IMR-90 (cell line): ENCODE measurements around the gene PACSIN2. TPM values are rescaled to one million over a fixed set of nuclear protein-coding genes. Genes with fewer than 3 reads are reported as not detected.

ENCODE experiments used
- ATAC-seq: fragments of 200-7000 bp; cut with Tn5 transposase; 2 replicates; pipeline ENCODE4 v1.9.1; 2020; ENCODE audit warnings: low read depth, mild to moderate bottlenecking, moderate library complexity
- BruUV-seq: library from RNA; stranded (reverse); fragments of 400-500 nt; replicated peaks from 2 replicates; lab custom pipeline; 2021; lab: Mats Ljungman, UMichigan
- CTCF ChIA-PET: fragments of 300-600 bp; formaldehyde crosslinking; extraction: SDS; loops from one replicate; lab custom pipeline; 2021; ENCODE audit warnings: antibody characterized with exemption; lab: Yijun Ruan, JAX
- POLR2A ChIA-PET: fragments of 300-600 bp; sonication (Branson Sonifier 250); formaldehyde crosslinking; loops from one replicate; lab custom pipeline; 2022; ENCODE audit warnings: antibody characterized with exemption; ENCODE audit not compliant: unreplicated experiment; lab: Charles Lee
- DNase-seq: peaks from one replicate; pipeline ENCODE4 v3.0.0; 2013
- H2AFZ ChIP-seq: replicated peaks from 2 replicates; pipeline ENCODE3; 2013; ENCODE audit warnings: low read length, mild to moderate bottlenecking; ENCODE audit not compliant: poor library complexity
- H2AK5ac ChIP-seq: 2 replicates; pipeline ENCODE4 v1.6.1; 2013; ENCODE audit warnings: low read depth, low read length, inconsistent platforms
- H2AK9ac ChIP-seq: replicated peaks from 2 replicates; pipeline ENCODE3; 2013; ENCODE audit warnings: mild to moderate bottlenecking, low read depth, low read length, moderate library complexity; ENCODE audit not compliant: poor library complexity
- H2BK120ac ChIP-seq: 2 replicates; pipeline ENCODE4 v1.6.1; 2013; ENCODE audit warnings: low read depth, low read length, inconsistent platforms
- H2BK15ac ChIP-seq: 3 replicates; pipeline ENCODE4 v1.6.1; 2013; ENCODE audit warnings: low read depth, low read length, inconsistent platforms
- H2BK20ac ChIP-seq: 2 replicates; pipeline ENCODE4 v1.6.1; 2013; ENCODE audit warnings: low read depth, mild to moderate bottlenecking, inconsistent platforms, low read length, moderate library complexity
- H2BK5ac ChIP-seq: 2 replicates; pipeline ENCODE4 v1.6.1; 2013; ENCODE audit warnings: mild to moderate bottlenecking, low read depth, low read length, inconsistent platforms; ENCODE audit not compliant: poor library complexity, severe bottlenecking
- H3K14ac ChIP-seq: replicated peaks from 2 replicates; pipeline ENCODE4 v1.6.1; 2013; ENCODE audit warnings: low read depth, low read length, inconsistent platforms
- H3K18ac ChIP-seq: 2 replicates; pipeline ENCODE4 v1.6.1; 2013; ENCODE audit warnings: low read depth, low read length, control low read depth
- H3K23ac ChIP-seq: 2 replicates; pipeline ENCODE4 v1.6.1; 2013; ENCODE audit warnings: low read depth, low read length, inconsistent platforms
- H3K27ac ChIP-seq: 2 replicates; pipeline ENCODE4 v1.5.1; 2013; ENCODE audit warnings: mild to moderate bottlenecking, control low read depth, low read length; ENCODE audit not compliant: insufficient read depth
- H3K27me3 ChIP-seq: 2 replicates; pipeline ENCODE4 v1.6.1; 2013; ENCODE audit warnings: low read length; ENCODE audit not compliant: control insufficient read depth, insufficient read depth
- H3K36me3 ChIP-seq: 2 replicates; pipeline ENCODE4 v1.6.1; 2013; ENCODE audit warnings: low read length, mixed read lengths; ENCODE audit not compliant: control insufficient read depth, insufficient read depth
- H3K4ac ChIP-seq: 2 replicates; pipeline ENCODE4 v1.6.1; 2013; ENCODE audit warnings: low read depth, low read length, inconsistent platforms
- H3K4me1 ChIP-seq: 2 replicates; pipeline ENCODE4 v1.6.1; 2013; ENCODE audit warnings: low read length, mixed read lengths; ENCODE audit not compliant: control insufficient read depth, insufficient read depth
- H3K4me2 ChIP-seq: 2 replicates; pipeline ENCODE4 v1.6.1; 2013; ENCODE audit warnings: low read depth, mild to moderate bottlenecking, control low read depth, low read length, moderate library complexity
- H3K4me3 ChIP-seq: 2 replicates; pipeline ENCODE4 v1.5.1; 2013; ENCODE audit warnings: low read depth, mild to moderate bottlenecking, control low read depth, low read length, moderate library complexity; ENCODE audit not compliant: insufficient read depth
- H3K56ac ChIP-seq: 2 replicates; pipeline ENCODE4 v1.6.1; 2013; ENCODE audit warnings: low read length, inconsistent platforms; ENCODE audit not compliant: insufficient read depth; ENCODE audit errors: extremely low read depth
- H3K79me1 ChIP-seq, 2 experiments: 2 replicates each; pipeline ENCODE4 v1.6.1; 2013; ENCODE audit warnings: low read length in 2 of 2, inconsistent platforms in 1 of 2, low read depth in 1 of 2
- H3K9ac ChIP-seq: 2 replicates; pipeline ENCODE4 v1.6.1; 2013; ENCODE audit warnings: low read depth, low read length, control low read depth
- H3K9me1 ChIP-seq: 2 replicates; pipeline ENCODE4 v1.6.1; 2013; ENCODE audit warnings: low read length, inconsistent platforms; ENCODE audit not compliant: insufficient read depth
- H3K9me3 ChIP-seq: 2 replicates; pipeline ENCODE4 v1.6.1; 2013; ENCODE audit warnings: low read length; ENCODE audit not compliant: control insufficient read depth, insufficient read depth
- H4K20me1 ChIP-seq: 2 replicates; pipeline ENCODE4 v1.6.1; 2013; ENCODE audit warnings: low read length, inconsistent platforms; ENCODE audit not compliant: insufficient read depth
- H4K5ac ChIP-seq: 2 replicates; pipeline ENCODE4 v1.6.1; 2013; ENCODE audit warnings: mild to moderate bottlenecking, low read depth, low read length, control low read depth
- H4K8ac ChIP-seq, 2 experiments: 2 replicates each; pipeline ENCODE4 v1.6.1; 2013; ENCODE audit warnings: low read depth in 2 of 2, low read length in 2 of 2, control low read depth in 1 of 2, inconsistent platforms in 1 of 2
- H4K91ac ChIP-seq: 2 replicates; pipeline ENCODE4 v1.6.1; 2013; ENCODE audit warnings: low read depth, low read length, inconsistent platforms; ENCODE audit not compliant: insufficient read depth
- CHD1 ChIP-seq: IDR thresholded peaks from 2 replicates; pipeline ENCODE4 v1.6.1; 2012; ENCODE audit warnings: low read depth, low read length, improper control_type of control experiment
- ELK1 ChIP-seq: fragments of 150-350 bp; IDR thresholded peaks from 2 replicates; pipeline ENCODE4 v1.6.1; 2016; ENCODE audit warnings: low read depth, mild to moderate bottlenecking, low read length, moderate library complexity, borderline replicate concordance
- MXI1 ChIP-seq: IDR thresholded peaks from 2 replicates; pipeline ENCODE4 v1.6.1; 2012; ENCODE audit warnings: low read depth, mild to moderate bottlenecking, low read length, moderate library complexity, borderline replicate concordance
- RFX5 ChIP-seq: IDR thresholded peaks from 2 replicates; pipeline ENCODE4 v1.8.0; 2012; ENCODE audit warnings: low read depth, mild to moderate bottlenecking, low read length, moderate library complexity
- USF2 ChIP-seq: fragments of 150-350 bp; IDR thresholded peaks from 2 replicates; pipeline ENCODE4 v1.6.1; 2017; ENCODE audit warnings: mild to moderate bottlenecking, antibody characterized with exemption, low read length, low read depth
- WGBS, 2 experiments: methylation state at CpG; one replicate each; pipeline versions ENCODE4 v1.1.5 to v1.1.7; 2013; ENCODE audit warnings: missing lambda C conversion rate in 2 of 2; ENCODE audit not compliant: insufficient read length in 1 of 2; ENCODE audit errors: extremely low coverage in 2 of 2; 5-methylcytosine and 5-hydroxymethylcytosine counted together
- dilution Hi-C: fragments of 300-500 bp; cut with HindIII; formaldehyde crosslinking; loops from one replicate; pipeline ENCODE4 v1.14.3; 2018; ENCODE audit warnings: low sequenced_read_pairs; ENCODE audit not compliant: unreplicated experiment
- in situ Hi-C: fragments of 300-500 bp; cut with MboI; formaldehyde crosslinking; loops from 3 replicates; pipeline ENCODE4 v1.14.3; 2019; ENCODE audit warnings: low sequenced_read_pairs, inconsistent platforms, mixed read lengths
- intact Hi-C: fragments of 100-400 bp; cut with micrococcal nuclease; formaldehyde crosslinking; loops from 2 replicates; pipeline ENCODE4 v1.10.0; 2022
- polyA plus RNA-seq, 3 experiments: library from polyadenylated mRNA; depleted of rRNA; stranded (reverse); fragments of >200 nt; gene quantifications; 2 replicates each; pipeline ENCODE4 v1.2.3, GENCODE V29; 2012; ENCODE audit warnings: low replicate concordance in 1 of 3
- total RNA-seq: library from RNA; depleted of rRNA; stranded (reverse); fragments of >200 nt; gene quantifications from 2 replicates; pipeline ENCODE4 v1.2.3, GENCODE V29; 2012

Gene PACSIN2
- total and polyA plus RNA-seq, 2 of the 4 experiments (the other 2 are of a cell fraction) = 85.0 to 118 TPM

DNA sequence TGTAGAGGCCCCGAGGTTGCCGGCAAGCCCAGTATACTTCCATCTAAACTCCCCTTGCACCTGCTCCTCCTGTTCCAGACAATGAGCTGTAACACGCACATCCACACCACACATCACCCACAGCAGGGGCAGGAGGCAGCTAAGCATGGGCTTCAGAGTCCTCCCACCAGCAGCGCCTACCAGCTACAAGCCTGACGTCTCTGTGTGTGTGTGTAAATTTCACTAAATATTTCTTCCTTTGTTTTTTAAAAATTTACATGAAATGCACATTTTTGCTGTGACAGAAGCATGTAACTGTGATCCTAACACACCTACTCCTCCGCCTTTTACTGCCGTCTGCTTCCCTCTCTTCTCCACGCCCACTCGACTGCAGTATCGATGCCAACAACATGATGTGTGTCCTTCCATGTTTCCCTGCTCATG lies 29.4 kb upstream of the PACSIN2 start:
- H3K9ac ChIP-seq = no peak overlapping the region
- no peak for TF ChIP-seq ELK1
- no peak for TF ChIP-seq CHD1
- no peak for TF ChIP-seq MXI1
- no peak for TF ChIP-seq RFX5
- no peak for TF ChIP-seq USF2
- peaks cover 4% of the 10 kb centered on the region for H3K36me3 ChIP-seq
- H3K4ac ChIP-seq = no peak overlapping the region
- no peak overlapping the region for H4K91ac ChIP-seq
- no peak for DNase-seq
- H2AK5ac ChIP-seq = no peak overlapping the region
- ChIA-PET POLR2A (no interaction called here), CTCF (interaction anchor here (0.6 kb wide), 1 partner anchor 233 kb away, joined by 5 read pairs; no protein-coding TSS in a partner anchor)
- H2AK9ac ChIP-seq = no peak overlapping the region
- H3K4me2 ChIP-seq = no peak overlapping the region
- H2BK15ac ChIP-seq = no peak overlapping the region
- in situ Hi-C loops = no loop called here
- H3K9me3 ChIP-seq = no peaks in the 10 kb centered on the region
- intact Hi-C loops = no loop called here
- H3K27me3 ChIP-seq = no peaks in the 10 kb centered on the region
- H3K23ac ChIP-seq = no peak overlapping the region
- H3K56ac ChIP-seq = no peak overlapping the region
- H3K14ac ChIP-seq = no peak overlapping the region
- ATAC-seq = no peak
- no peaks in the 10 kb centered on the region for H3K79me1 ChIP-seq
- H4K5ac ChIP-seq = no peak overlapping the region
- H3K9me1 ChIP-seq = peaks cover 5% of the 10 kb centered on the region; the same call in 1 of the 2 replicates
- no peak overlapping the region for H2AFZ ChIP-seq
- H2BK5ac ChIP-seq = no peak overlapping the region
- H4K8ac ChIP-seq = no peak overlapping the region
- H3K4me1 ChIP-seq = 0 out of 2 replicates have a peak, but pooled peaks cover 1% of the 10 kb centered on the region
- WGBS, 2 experiments = 93% methylated on average over 5 of the region's 10 CpGs; no CpG with 5 or more reads in 1 of the 2 experiments
- no peak overlapping the region for H3K27ac ChIP-seq
- H2BK120ac ChIP-seq = no peak overlapping the region
- BruUV-seq = no TSS peak
- dilution Hi-C loops = no loop called here
- no peak overlapping the region for H3K18ac ChIP-seq
- H2BK20ac ChIP-seq = no peak overlapping the region
- H4K20me1 ChIP-seq = no peaks in the 10 kb centered on the region
- no peak overlapping the region for H3K4me3 ChIP-seq
